ENCODE results near the gene PPP2R5B. TPM values are rescaled to one million over a fixed set of nuclear protein-coding genes. Genes with fewer than 3 reads are reported as not detected.

PPP2R5B gene
- total and polyA plus RNA-seq, 9 donors, result 8.0 to 16.2 (median 12.2) TPM

GRCh38 chr11:64911142-64911541, 13.3 kb upstream of the PPP2R5B start:
- no peaks in the 10 kb centered on the region for H3K9me3 ChIP-seq
- no peak overlapping the region for H3K27ac ChIP-seq
- TF ChIP-seq EP300 (IDR thresholded peaks at IDR 0.05), result no peak
- TF ChIP-seq, protein P1, sequence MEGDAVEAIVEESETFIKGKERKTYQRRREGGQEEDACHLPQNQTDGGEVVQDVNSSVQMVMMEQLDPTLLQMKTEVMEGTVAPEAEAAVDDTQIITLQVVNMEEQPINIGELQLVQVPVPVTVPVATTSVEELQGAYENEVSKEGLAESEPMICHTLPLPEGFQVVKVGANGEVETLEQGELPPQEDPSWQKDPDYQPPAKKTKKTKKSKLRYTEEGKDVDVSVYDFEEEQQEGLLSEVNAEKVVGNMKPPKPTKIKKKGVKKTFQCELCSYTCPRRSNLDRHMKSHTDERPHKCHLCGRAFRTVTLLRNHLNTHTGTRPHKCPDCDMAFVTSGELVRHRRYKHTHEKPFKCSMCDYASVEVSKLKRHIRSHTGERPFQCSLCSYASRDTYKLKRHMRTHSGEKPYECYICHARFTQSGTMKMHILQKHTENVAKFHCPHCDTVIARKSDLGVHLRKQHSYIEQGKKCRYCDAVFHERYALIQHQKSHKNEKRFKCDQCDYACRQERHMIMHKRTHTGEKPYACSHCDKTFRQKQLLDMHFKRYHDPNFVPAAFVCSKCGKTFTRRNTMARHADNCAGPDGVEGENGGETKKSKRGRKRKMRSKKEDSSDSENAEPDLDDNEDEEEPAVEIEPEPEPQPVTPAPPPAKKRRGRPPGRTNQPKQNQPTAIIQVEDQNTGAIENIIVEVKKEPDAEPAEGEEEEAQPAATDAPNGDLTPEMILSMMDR (IDR thresholded peaks at IDR 0.05), result no peak
- no peak for TF ChIP-seq POLR2A (IDR thresholded peaks at IDR 0.05)
- H3K4me3 ChIP-seq, result no peak overlapping the region
- H3K36me3 ChIP-seq, result no peaks in the 10 kb centered on the region
- peaks cover 4% of the 10 kb centered on the region for H3K4me1 ChIP-seq (ENCODE audit: insufficient read depth)
- no peaks in the 10 kb centered on the region for H3K27me3 ChIP-seq
- DNase-seq, result no peak
- WGBS, 3 donors, result 66 to 69% (median 66%) methylated on average over 7 of the region's 7 CpGs
- intact Hi-C loops (cut with DNase I), result loop anchor here in 1 of 4 donors (10.0 kb wide), 1 partner anchor 204 kb away; the partner anchor contains the start of genes TM7SF2 and ZNHIT2

- no peak overlapping the region for H3K27ac ChIP-seq
- H3K4me3 ChIP-seq, result no peak overlapping the region
- H3K4me1 ChIP-seq (ENCODE audit: insufficient read depth), result peaks cover 6% of the 10 kb centered on the region
- DNase-seq, result no peak
- H3K9me3 ChIP-seq, result no peaks in the 10 kb centered on the region
- TF ChIP-seq, protein P1 (IDR thresholded peaks at IDR 0.05), result no peak
- TF ChIP-seq EP300 (IDR thresholded peaks at IDR 0.05) (no peak), POLR2A (IDR thresholded peaks at IDR 0.05) (no peak)
- H3K36me3 ChIP-seq, result no peaks in the 10 kb centered on the region
- WGBS, 3 donors, result 83 to 92% (median 86%) methylated on average over 8 to 9 of the region's 9 CpGs
- intact Hi-C loops (cut with DNase I), result loop anchor here in 1 of 4 donors (10.0 kb wide), 1 partner anchor 203 kb away; the partner anchor contains the start of genes TM7SF2 and ZNHIT2
- no peaks in the 10 kb centered on the region for H3K27me3 ChIP-seq
These were observed 12.8 kb upstream of the PPP2R5B start for GRCh38 chr11:64911689-64912088.

DNA sequence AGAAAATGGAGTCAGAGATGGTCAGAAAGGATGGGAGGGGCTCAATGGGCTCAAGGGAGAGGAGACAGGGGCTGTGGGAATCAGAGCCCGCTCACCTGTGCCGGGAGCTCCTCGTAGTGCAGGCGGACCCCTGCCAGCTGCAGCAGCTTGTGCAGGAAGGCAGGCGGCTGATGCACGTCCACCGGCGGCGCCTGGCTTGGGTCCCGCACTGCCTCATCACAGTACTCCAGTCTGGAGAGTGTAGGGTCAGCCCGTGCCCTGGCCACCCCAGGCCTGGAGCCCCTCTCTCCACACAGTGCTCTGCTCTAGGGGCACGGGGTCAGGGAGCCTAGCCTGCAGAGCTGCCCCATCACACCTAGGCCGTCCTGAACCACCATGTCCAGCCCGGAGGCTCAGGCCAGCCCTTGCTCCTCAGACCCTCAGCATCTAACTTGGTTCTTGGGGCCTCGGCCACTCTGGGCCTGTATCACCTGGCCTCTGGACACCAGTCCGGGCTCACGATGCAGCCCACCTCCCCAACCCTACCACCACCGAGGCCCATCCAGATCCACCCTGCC, 11.2 kb upstream of the PPP2R5B start:
- intact Hi-C loops (cut with DNase I), result loop anchor here in 1 of 4 donors (10.0 kb wide), 1 partner anchor 202 kb away; the partner anchor contains the start of genes TM7SF2 and ZNHIT2
- Histone ChIP-seq H3K4me1 (ENCODE audit: insufficient read depth) (peaks cover 6% of the 10 kb centered on the region), H3K27ac (no peak overlapping the region), H3K4me3 (no peak overlapping the region), H3K27me3 (no peaks in the 10 kb centered on the region), H3K9me3 (no peaks in the 10 kb centered on the region), H3K36me3 (no peaks in the 10 kb centered on the region)
- WGBS, 3 donors, result 86 to 89% (median 87%) methylated on average over 18 of the region's 18 CpGs
- TF ChIP-seq, protein P1 (IDR thresholded peaks at IDR 0.05), result no peak
- TF ChIP-seq POLR2A (IDR thresholded peaks at IDR 0.05) (no peak), EP300 (IDR thresholded peaks at IDR 0.05) (no peak)
- DNase-seq, result no peak

DNA sequence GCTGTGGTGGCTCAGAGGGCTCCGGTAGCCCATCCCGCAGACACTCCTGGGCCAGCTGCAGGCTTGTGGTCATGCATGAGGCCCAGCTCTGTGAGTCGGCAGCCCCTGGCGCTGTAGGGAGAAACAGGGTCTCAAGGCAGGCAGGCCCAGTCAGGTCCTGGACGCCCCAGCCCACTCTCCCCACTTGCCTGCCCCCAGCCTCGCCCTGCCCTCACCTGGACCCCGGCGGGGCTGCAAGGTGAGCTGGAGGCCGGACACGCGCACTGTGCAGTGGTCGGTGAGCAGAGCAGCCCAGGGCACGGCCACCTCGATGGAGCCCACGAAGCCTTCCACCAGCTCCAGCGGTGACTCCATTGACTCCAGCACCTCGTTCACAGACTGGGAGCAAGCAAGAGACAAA, 10.4 kb upstream of the PPP2R5B start:
- no peak overlapping the region for H3K4me3 ChIP-seq
- DNase-seq, result no peak
- no peaks in the 10 kb centered on the region for H3K36me3 ChIP-seq
- intact Hi-C loops (cut with DNase I), result loop anchor here in 1 of 4 donors (10.0 kb wide), 1 partner anchor 201 kb away; the partner anchor contains the start of genes TM7SF2 and ZNHIT2
- no peak for TF ChIP-seq EP300 (IDR thresholded peaks at IDR 0.05)
- TF ChIP-seq, protein P1 (IDR thresholded peaks at IDR 0.05), result no peak
- no peak for TF ChIP-seq POLR2A (IDR thresholded peaks at IDR 0.05)
- 92 to 93% (median 92%) methylated on average over 13 to 17 of the region's 17 CpGs for WGBS, 3 donors
- no peaks in the 10 kb centered on the region for H3K9me3 ChIP-seq
- H3K27ac ChIP-seq, result no peak overlapping the region
- H3K27me3 ChIP-seq, result no peaks in the 10 kb centered on the region
- H3K4me1 ChIP-seq (ENCODE audit: insufficient read depth), result peaks cover 6% of the 10 kb centered on the region

Measured in ovary (tissue), 9 donors.